SKM-1 treated with dmso at 0.1 percent for 144 hours (cell line): ENCODE results near the gene IMMP2L.

ENCODE experiments used
- DNase-seq: peaks from one replicate; lab custom pipeline; 2025; ENCODE audit not compliant: unreplicated experiment; lab: John Stamatoyannopoulos, UW

The IMMP2L gene

GRCh38 chr7:111405621-111406020 is 156.7 kb downstream of the IMMP2L start:
- no peak for DNase-seq

GRCh38 chr7:111401516-111401915 is 160.8 kb downstream of the IMMP2L start:
- no peak for DNase-seq

GRCh38 chr7:111400088-111400487 is 162.2 kb downstream of the IMMP2L start:
- DNase-seq: no peak

- DNase-seq: no peak
These were observed 167.4 kb downstream of the IMMP2L start for GRCh38 chr7:111394891-111395290.

- DNase-seq: no peak
These were observed 169.1 kb downstream of the IMMP2L start for GRCh38 chr7:111393011-111393754.

GRCh38 chr7:111392294-111392693 is 170.0 kb downstream of the IMMP2L start:
- no peak for DNase-seq

- DNase-seq: no peak
These were observed 172.3 kb downstream of the IMMP2L start for GRCh38 chr7:111390000-111390399.

GRCh38 chr7:111388912-111389311 is 173.4 kb downstream of the IMMP2L start:
- DNase-seq: no peak

- DNase-seq: no peak
These were observed 174.3 kb downstream of the IMMP2L start for GRCh38 chr7:111388016-111388415.

GRCh38 chr7:111384065-111384891 is 178.0 kb downstream of the IMMP2L start:
- DNase-seq: no peak

- DNase-seq: no peak
These were observed 179.2 kb downstream of the IMMP2L start for GRCh38 chr7:111383133-111383532.

- no peak for DNase-seq
These were observed 180.7 kb downstream of the IMMP2L start for GRCh38 chr7:111381590-111381989.

GRCh38 chr7:111380945-111381344 is 181.3 kb downstream of the IMMP2L start:
- no peak for DNase-seq

- no peak for DNase-seq
These were observed 188.3 kb downstream of the IMMP2L start for GRCh38 chr7:111374027-111374426.

- no peak for DNase-seq
These were observed 190.9 kb downstream of the IMMP2L start for GRCh38 chr7:111371437-111371836.

- no peak for DNase-seq
These were observed 192.3 kb downstream of the IMMP2L start for GRCh38 chr7:111370002-111370401.

- DNase-seq: no peak
These were observed 193.8 kb downstream of the IMMP2L start for GRCh38 chr7:111368381-111369065.

- no peak for DNase-seq
These were observed 197.9 kb downstream of the IMMP2L start for GRCh38 chr7:111364413-111364812.

GRCh38 chr7:111363099-111363498 is 199.2 kb downstream of the IMMP2L start:
- DNase-seq: no peak

GRCh38 chr7:111362506-111363054 is 199.7 kb downstream of the IMMP2L start:
- DNase-seq: no peak

- DNase-seq: no peak
These were observed 203.4 kb downstream of the IMMP2L start for GRCh38 chr7:111358915-111359314.
